Upper lobe of right lung (tissue), 1 donor: ENCODE results near the gene DENND10. TPM values are rescaled to one million over a fixed set of nuclear protein-coding genes. Genes with fewer than 3 reads are reported as not detected.

Experiments used
- ATAC-seq: fragments of 200-7000 bp; cut with Tn5 transposase; one replicate; pipeline ENCODE4 v1.9.1; 2020; ENCODE audit warnings: mild to moderate bottlenecking, moderate library complexity
- DNase-seq: peaks from one replicate; pipeline ENCODE4 v3.0.0-alpha.2; 2020
- H3K27ac ChIP-seq: fragments of 200-600 bp; one replicate; pipeline ENCODE4 v1.8.0; 2022
- H3K27me3 ChIP-seq: fragments of 200-600 bp; one replicate; pipeline ENCODE4 v1.8.0; 2022; ENCODE audit warnings: mild to moderate bottlenecking
- H3K36me3 ChIP-seq: fragments of 200-600 bp; one replicate; pipeline ENCODE4 v1.8.0; 2022
- H3K4me1 ChIP-seq: fragments of 200-600 bp; one replicate; pipeline ENCODE4 v1.8.0; 2022
- H3K4me3 ChIP-seq: fragments of 200-600 bp; one replicate; pipeline ENCODE4 v1.8.0; 2022; ENCODE audit warnings: mild to moderate bottlenecking
- H3K9me3 ChIP-seq: fragments of 200-600 bp; one replicate; pipeline ENCODE4 v1.8.0; 2022
- intact Hi-C: fragments of 100-400 bp; cut with DNase I; formaldehyde crosslinking; loops from one replicate; pipeline ENCODE4 v1.11.0; 2022
- long read RNA-seq: library from polyadenylated mRNA; unstranded; transcript quantifications from one replicate; pipeline ENCODE4 v2.0.0, GENCODE V29; 2021
- total RNA-seq: library from RNA; stranded (reverse); fragmentation: NEBNext Ultra II Directional; extraction: Animal tissue kit (Norgen Biotek cat#: 25700); gene quantifications from one replicate; pipeline ENCODE4 v1.2.1, GENCODE V29; 2021
- TF ChIP-seq, protein P1 (sequence below): fragments of 200-600 bp; IDR thresholded peaks from one replicate; pipeline ENCODE4 v1.8.0; 2022; ENCODE audit warnings: antibody characterized with exemption
- donor health status: DM: no; HTN: yes; CAD: no; lungs with severe emphysema.

The DENND10 gene, protein sequence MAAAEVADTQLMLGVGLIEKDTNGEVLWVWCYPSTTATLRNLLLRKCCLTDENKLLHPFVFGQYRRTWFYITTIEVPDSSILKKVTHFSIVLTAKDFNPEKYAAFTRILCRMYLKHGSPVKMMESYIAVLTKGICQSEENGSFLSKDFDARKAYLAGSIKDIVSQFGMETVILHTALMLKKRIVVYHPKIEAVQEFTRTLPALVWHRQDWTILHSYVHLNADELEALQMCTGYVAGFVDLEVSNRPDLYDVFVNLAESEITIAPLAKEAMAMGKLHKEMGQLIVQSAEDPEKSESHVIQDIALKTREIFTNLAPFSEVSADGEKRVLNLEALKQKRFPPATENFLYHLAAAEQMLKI
- 27.7 TPM for total RNA-seq
- long read RNA-seq, transcript FAM45A-201 (9 exons, 1,648 nt) = major isoform, 10 of 36 reads
- long read RNA-seq, partial matches to known transcripts = 1 of 36 reads
- long read RNA-seq, other reads (novel, unspliced or antisense) = 25 of 36 reads

DNA sequence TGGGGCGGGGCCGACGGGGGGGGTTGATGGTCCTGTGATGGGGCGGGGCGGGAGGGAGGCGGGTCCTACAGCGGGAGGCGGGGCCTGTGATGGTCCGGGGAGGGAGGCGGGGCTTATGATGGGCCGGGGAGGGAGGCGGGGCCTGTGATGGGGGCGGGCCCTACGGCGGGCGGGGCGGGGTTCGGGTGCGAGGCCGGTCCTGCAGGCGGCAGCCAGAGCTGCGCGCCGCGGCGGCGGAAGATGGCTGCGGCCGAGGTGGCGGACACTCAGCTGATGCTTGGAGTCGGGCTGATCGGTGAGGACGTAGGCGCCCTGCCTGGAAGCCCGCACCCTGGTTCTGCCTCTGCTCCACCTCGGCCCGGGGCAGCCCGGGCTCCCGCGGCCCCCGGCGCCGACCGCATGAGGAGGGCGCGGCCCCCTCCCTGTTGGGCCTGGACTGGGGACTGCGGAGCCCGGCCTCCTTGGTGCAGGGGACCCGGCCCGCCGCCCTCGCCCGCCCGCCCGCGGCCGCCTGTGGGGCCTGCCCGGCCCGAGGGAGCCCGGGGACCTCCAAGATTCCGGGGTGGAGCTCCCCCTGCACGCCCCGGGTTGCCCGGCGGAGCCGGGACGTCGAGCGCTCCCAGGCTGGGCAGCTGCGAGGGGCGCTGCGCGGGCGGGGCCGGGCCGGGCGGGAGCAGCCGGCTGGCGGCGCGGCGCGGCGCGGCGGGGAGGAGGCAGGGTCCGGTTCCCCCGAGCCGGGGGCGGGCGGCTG lies at the start of gene DENND10:
Gene DENND10, plus strand, starts transcription at position 211 of the 751 bp plus-strand sequence. Its CDS starts 30 bp downstream, at position 241.
- Histone ChIP-seq H3K36me3 (peaks cover 11% of the 10 kb centered on the region), H3K27me3 (no peaks in the 10 kb centered on the region), H3K4me3 (peak within 1 kb of the TSS; percentile 69), H3K4me1 (peaks cover 10% of the 10 kb centered on the region), H3K9me3 (no peaks in the 10 kb centered on the region), H3K27ac (peak within 1 kb of the TSS; percentile 55)
- TF ChIP-seq, protein P1, sequence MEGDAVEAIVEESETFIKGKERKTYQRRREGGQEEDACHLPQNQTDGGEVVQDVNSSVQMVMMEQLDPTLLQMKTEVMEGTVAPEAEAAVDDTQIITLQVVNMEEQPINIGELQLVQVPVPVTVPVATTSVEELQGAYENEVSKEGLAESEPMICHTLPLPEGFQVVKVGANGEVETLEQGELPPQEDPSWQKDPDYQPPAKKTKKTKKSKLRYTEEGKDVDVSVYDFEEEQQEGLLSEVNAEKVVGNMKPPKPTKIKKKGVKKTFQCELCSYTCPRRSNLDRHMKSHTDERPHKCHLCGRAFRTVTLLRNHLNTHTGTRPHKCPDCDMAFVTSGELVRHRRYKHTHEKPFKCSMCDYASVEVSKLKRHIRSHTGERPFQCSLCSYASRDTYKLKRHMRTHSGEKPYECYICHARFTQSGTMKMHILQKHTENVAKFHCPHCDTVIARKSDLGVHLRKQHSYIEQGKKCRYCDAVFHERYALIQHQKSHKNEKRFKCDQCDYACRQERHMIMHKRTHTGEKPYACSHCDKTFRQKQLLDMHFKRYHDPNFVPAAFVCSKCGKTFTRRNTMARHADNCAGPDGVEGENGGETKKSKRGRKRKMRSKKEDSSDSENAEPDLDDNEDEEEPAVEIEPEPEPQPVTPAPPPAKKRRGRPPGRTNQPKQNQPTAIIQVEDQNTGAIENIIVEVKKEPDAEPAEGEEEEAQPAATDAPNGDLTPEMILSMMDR = no peak
- ATAC-seq (peak; percentile 98), DNase-seq (peak; percentile 90)
- intact Hi-C loops = no loop called here

DNA sequence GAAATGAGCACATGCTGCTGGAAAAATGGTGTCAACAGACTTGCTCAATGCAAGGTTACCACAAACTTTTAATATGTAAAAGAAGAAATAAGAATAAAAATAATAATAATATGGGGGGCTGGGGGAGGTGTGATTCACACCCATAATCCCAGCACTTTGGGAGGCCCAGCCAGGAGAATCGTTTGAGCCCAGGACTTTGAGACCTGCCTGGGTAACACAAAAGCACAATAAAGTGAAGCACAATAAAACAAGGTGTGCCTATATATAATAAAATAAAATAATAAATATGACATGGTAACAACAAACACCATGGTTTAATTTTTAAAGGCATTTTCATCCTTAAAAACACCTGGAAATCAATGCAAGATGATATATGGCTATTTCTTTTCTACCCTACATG lies 48.4 kb upstream of the DENND10 start:
- Histone ChIP-seq H3K9me3 (no peaks in the 10 kb centered on the region), H3K27ac (no peak overlapping the region), H3K27me3 (no peaks in the 10 kb centered on the region), H3K4me1 (no peaks in the 10 kb centered on the region), H3K36me3 (peaks cover 98% of the 10 kb centered on the region), H3K4me3 (no peak overlapping the region)
- intact Hi-C loops = no loop called here
- DNase-seq (no peak), ATAC-seq (no peak)
- TF ChIP-seq, protein P1 = no peak

DNA sequence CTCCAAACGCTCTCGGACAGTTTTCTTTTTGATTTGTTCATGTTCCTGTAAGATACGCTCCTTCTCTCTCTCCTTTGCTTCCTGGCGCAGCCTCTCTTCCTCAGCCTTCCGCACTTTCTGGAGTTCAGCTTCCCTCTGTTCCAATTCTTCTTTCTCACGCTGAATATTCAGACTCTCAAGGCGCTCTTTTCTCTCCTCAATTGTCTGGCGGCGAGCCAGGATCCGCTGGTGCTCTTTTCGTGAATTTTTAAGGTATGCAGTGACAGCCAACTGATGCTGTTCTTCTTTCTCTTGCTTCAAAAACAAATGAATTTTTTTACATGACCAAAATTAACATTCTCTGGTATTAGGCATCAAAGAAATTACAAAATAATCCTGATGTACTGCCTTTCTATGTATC lies 45.9 kb upstream of the DENND10 start:
- Histone ChIP-seq H3K36me3 (peaks cover 100% of the 10 kb centered on the region), H3K9me3 (no peaks in the 10 kb centered on the region), H3K27me3 (no peaks in the 10 kb centered on the region), H3K27ac (no peak overlapping the region), H3K4me1 (no peaks in the 10 kb centered on the region), H3K4me3 (no peak overlapping the region)
- DNase-seq (no peak), ATAC-seq (no peak)
- intact Hi-C loops = no loop called here
- TF ChIP-seq, protein P1 = no peak

DNA sequence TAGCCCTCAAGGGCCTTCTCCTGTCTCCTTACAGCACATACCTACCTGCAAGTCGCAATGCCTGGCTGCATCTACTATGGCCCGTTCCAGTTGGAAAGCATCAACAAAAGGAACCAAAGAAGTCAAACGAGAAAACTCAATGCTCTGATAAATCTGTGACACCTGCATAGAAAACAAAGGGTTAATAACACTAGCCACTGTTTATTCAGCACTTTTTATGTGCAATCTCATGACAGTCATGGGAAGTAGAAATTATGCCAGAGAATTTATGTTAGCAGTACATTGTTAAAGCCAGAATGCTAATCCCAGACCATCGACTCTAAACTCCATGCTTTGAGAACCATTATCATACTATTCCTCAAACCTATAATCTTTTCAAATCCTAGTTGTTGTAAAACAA lies 44.4 kb upstream of the DENND10 start:
- Histone ChIP-seq H3K27me3 (no peaks in the 10 kb centered on the region), H3K4me1 (no peaks in the 10 kb centered on the region), H3K36me3 (peaks cover 100% of the 10 kb centered on the region), H3K4me3 (no peak overlapping the region), H3K9me3 (no peaks in the 10 kb centered on the region), H3K27ac (no peak overlapping the region)
- TF ChIP-seq, protein P1 = no peak
- ATAC-seq = no peak
- intact Hi-C loops = no loop called here
- DNase-seq = no peak

DNA sequence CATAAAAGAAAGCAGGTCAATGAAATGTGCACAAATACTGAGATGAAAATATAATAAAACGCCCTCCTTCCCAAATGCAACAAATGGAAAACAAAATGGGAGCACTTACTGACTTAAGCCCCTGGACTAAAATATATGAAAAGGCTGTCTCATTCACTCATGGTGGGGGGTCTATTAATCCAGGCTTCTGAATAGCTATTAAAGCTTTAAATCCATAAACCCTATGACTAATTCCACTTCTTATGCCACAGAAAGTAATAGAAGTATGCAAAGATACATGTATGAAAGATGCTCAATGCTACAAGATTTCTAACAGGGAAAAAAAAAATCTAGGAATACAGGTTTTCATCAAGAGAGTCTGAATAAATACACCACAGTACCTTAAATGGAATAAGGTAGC lies 43.8 kb upstream of the DENND10 start:
- no peak for ATAC-seq
- peaks cover 100% of the 10 kb centered on the region for H3K36me3 ChIP-seq
- H3K4me3 ChIP-seq = no peak overlapping the region

More for the DNA sequence above, 43.8 kb upstream of the DENND10 start:
- Histone ChIP-seq H3K27ac (no peak overlapping the region), H3K27me3 (no peaks in the 10 kb centered on the region), H3K4me1 (no peaks in the 10 kb centered on the region), H3K9me3 (no peaks in the 10 kb centered on the region)
- TF ChIP-seq, protein P1 = no peak
- no peak for DNase-seq
- intact Hi-C loops = no loop called here
